Islet precursor cell (in vitro differentiated cells): ENCODE data around the gene CHURC1.

ENCODE experiments used
- DNase-seq: peaks from one replicate; pipeline ENCODE4 v3.0.0-alpha.2; 2018

The CHURC1 gene

GRCh38 chr14:64939817-64940190, 25.5 kb downstream of the CHURC1 start:
- no peak for DNase-seq

- no peak for DNase-seq
These were observed 26.2 kb downstream of the CHURC1 start for GRCh38 chr14:64940336-64940910.

- peak; percentile 55 for DNase-seq
These were observed 28.4 kb downstream of the CHURC1 start, which contains the start of gene GPX2 for GRCh38 chr14:64942531-64943111. GPX2 (minus strand) TSS chr14:64942745; CDS start chr14:64942726, 19 bp downstream.

- DNase-seq: no peak
These were observed 29.3 kb downstream of the CHURC1 start for GRCh38 chr14:64943556-64943955.

- no peak for DNase-seq
These were observed 29.8 kb downstream of the CHURC1 start for GRCh38 chr14:64944041-64944440.

GRCh38 chr14:64944861-64945260, 30.6 kb downstream of the CHURC1 start:
- no peak for DNase-seq

- DNase-seq: no peak
These were observed 31.4 kb downstream of the CHURC1 start for GRCh38 chr14:64945431-64946178.

- DNase-seq: no peak
These were observed 32.2 kb downstream of the CHURC1 start for GRCh38 chr14:64946310-64947045.

- peak; percentile 45 for DNase-seq
These were observed 33.7 kb downstream of the CHURC1 start for GRCh38 chr14:64947710-64948611.

GRCh38 chr14:64948612-64949210, 34.5 kb downstream of the CHURC1 start:
- peak; percentile 48 for DNase-seq

GRCh38 chr14:64950889-64951288, 36.6 kb downstream of the CHURC1 start:
- no peak for DNase-seq

GRCh38 chr14:64951291-64951690, 37.0 kb downstream of the CHURC1 start:
- DNase-seq: no peak

GRCh38 chr14:64951724-64952123, 37.5 kb downstream of the CHURC1 start:
- no peak for DNase-seq

GRCh38 chr14:64952598-64953309, 38.5 kb downstream of the CHURC1 start:
- peak; percentile 57 for DNase-seq

- no peak for DNase-seq
These were observed 39.0 kb downstream of the CHURC1 start for GRCh38 chr14:64953310-64953654.

- DNase-seq: no peak
These were observed 39.4 kb downstream of the CHURC1 start for GRCh38 chr14:64953661-64954060.

- no peak for DNase-seq
These were observed 40.4 kb downstream of the CHURC1 start for GRCh38 chr14:64954491-64955240.

GRCh38 chr14:64955297-64955696, 41.0 kb downstream of the CHURC1 start:
- DNase-seq: peak; percentile 50

GRCh38 chr14:64956697-64957406, 42.6 kb downstream of the CHURC1 start:
- DNase-seq: no peak

GRCh38 chr14:64958201-64958600, 43.9 kb downstream of the CHURC1 start:
- DNase-seq: no peak
